Naive thymus-derived CD8-positive, alpha-beta T cell (primary cell): ENCODE results near the gene GPRC5D. TPM values are rescaled to one million over a fixed set of nuclear protein-coding genes. Genes with fewer than 3 reads are reported as not detected.

Experiments used
- ATAC-seq, 2 donors: fragments of 150-1000 bp; cut with Tn5 transposase in 1 of 2; sonication (Bioruptor Pico), chemical (Tn5 transposase) in 1 of 2; 1 replicate in 1 of 2; 2 replicates in 1 of 2; pipeline ENCODE4 v1.10.0; 2021; ENCODE audit warnings: mild to moderate bottlenecking in 2 of 2, moderate library complexity in 2 of 2
- POLR2A ChIA-PET: fragments of 350-600 bp; sonication (Branson Sonifier 250); formaldehyde crosslinking; loops from one replicate; lab custom pipeline; 2021; ENCODE audit warnings: antibody characterized with exemption; lab: Charles Lee
- DNase-seq, 10 donors: peaks; one replicate each; pipeline versions ENCODE4 v3.0.0 to v3.0.0-alpha.2; 2020 to 2022
- H3K27ac Mint-ChIP-seq, 10 donors: one replicate each; pipeline ENCODE4 v1.8.0; 2020 to 2022; ENCODE audit warnings: mild to moderate bottlenecking in 10 of 10, mixed read lengths in 10 of 10, moderate library complexity in 4 of 10, inconsistent platforms in 1 of 10
- H3K27me3 Mint-ChIP-seq, 5 donors: one replicate each; pipeline ENCODE4 v1.8.0; 2021 to 2022; ENCODE audit warnings: mixed read lengths in 5 of 5
- H3K36me3 Mint-ChIP-seq, 3 donors: one replicate each; pipeline ENCODE4 v1.8.0; 2020 to 2022; ENCODE audit warnings: mixed read lengths in 3 of 3, mild to moderate bottlenecking in 2 of 3, inconsistent platforms in 1 of 3
- H3K4me1 Mint-ChIP-seq, 4 donors: one replicate each; pipeline ENCODE4 v1.8.0; 2021 to 2022; ENCODE audit warnings: mixed read lengths in 4 of 4
- H3K4me3 Mint-ChIP-seq, 10 donors: one replicate each; pipeline ENCODE4 v1.8.0; 2020 to 2022; ENCODE audit warnings: mild to moderate bottlenecking in 10 of 10, mixed read lengths in 10 of 10, moderate library complexity in 6 of 10, inconsistent platforms in 1 of 10
- H3K9me3 Mint-ChIP-seq, 9 donors: one replicate each; pipeline ENCODE4 v1.8.0; 2020 to 2022; ENCODE audit warnings: mixed read lengths in 9 of 9, mild to moderate bottlenecking in 3 of 9, inconsistent platforms in 1 of 9, moderate library complexity in 1 of 9
- polyA plus RNA-seq, 3 donors: library from polyadenylated mRNA; unstranded; fragments of 300-500 nt; fragmentation: Illumina TruSeq; gene quantifications; one replicate each; pipeline ENCODE4 v1.2.3, GENCODE V29; 2021
- total RNA-seq, 8 experiments: library from RNA in 2 of 8; stranded (reverse) in 2 of 8; gene quantifications; one replicate each; pipeline ENCODE4 v1.2.3 and lab custom pipeline; 2021 to 2026

The GPRC5D gene
- total and polyA plus RNA-seq, 5 experiments from 2014 or later, result 0.43 TPM; not detected in 4

DNA sequence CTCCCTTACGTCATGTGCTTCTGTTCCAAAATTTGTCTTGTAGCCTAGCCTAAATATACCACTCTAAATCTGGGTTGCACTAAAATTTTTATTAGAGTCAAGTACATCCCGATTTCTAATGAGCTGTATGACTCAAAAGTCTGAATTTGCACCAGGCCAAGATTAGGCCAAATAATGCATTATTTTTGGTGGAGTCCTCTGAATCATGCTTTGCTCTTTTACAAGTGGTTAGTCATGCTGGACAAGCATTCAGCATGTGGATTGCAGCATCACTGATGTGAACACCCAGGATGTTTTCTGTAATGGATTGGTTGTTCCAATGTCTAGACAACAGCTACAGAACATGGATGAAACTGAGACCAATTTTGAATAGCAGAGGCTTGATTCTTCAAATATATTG, 24.4 kb upstream of the GPRC5D start:
- POLR2A ChIA-PET, result interaction anchor here (0.6 kb wide), 1 partner anchor 43 kb away, joined by 4 read pairs; no protein-coding TSS in a partner anchor
- ATAC-seq, result no peak
- Mint-ChIP-seq H3K27ac (no peak overlapping the region), H3K36me3 (peaks cover 37 to 58% (median 46%) of the 10 kb centered on the region in 3 donors), H3K4me1 (peaks cover 0 to 3% (median 0%) of the 10 kb centered on the region in 4 donors), H3K4me3 (no peak overlapping the region), H3K27me3 (no peaks in the 10 kb centered on the region), H3K9me3 (peaks cover 4 to 33% (median 20%) of the 10 kb centered on the region in 9 donors)
- DNase-seq, result no peak

DNA sequence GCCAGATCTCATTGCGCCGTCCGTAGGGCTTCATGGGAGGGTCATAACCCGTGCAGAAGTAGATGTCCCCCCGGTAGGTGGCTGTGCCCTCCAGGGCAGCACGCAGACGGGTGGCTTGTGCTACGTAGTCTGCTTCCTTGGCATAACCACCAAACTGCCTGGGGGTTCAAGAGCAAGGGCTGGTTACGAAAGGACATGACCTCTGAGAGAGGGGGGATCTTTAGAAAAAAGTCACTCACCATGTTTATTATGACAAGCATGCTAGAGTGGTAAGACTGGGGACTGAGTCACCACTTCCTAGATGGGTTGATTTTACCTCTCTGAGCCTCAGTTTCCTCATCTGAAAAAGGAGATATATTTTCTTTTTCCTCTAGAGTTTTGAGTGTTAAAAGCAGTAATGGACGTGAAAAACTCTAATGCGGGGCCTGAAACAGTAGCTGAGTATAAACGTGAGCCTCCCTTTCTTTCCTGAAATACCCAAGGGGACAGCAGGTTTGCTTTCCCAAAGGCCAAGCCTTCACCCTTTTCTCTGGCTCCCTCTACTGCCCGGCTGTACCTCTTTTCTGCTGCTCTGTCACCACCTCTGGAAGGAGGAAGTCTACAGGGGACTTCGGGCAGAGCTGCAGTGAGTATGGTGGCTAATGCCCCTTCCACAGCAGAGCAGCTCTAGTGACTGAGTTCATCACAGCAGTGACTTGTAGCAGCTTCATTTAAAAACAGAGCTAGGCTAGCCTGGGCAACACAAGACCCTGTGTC, 23.5 kb upstream of the GPRC5D start:
- Mint-ChIP-seq H3K9me3 (peaks cover 4 to 33% (median 20%) of the 10 kb centered on the region in 9 donors), H3K4me1 (peaks cover 0 to 3% (median 0%) of the 10 kb centered on the region in 4 donors), H3K27me3 (no peaks in the 10 kb centered on the region), H3K27ac (no peak overlapping the region), H3K4me3 (no peak overlapping the region), H3K36me3 (peaks cover 40 to 63% (median 48%) of the 10 kb centered on the region in 3 donors)
- ATAC-seq, result no peak
- POLR2A ChIA-PET, result no interaction called here
- no peak for DNase-seq

DNA sequence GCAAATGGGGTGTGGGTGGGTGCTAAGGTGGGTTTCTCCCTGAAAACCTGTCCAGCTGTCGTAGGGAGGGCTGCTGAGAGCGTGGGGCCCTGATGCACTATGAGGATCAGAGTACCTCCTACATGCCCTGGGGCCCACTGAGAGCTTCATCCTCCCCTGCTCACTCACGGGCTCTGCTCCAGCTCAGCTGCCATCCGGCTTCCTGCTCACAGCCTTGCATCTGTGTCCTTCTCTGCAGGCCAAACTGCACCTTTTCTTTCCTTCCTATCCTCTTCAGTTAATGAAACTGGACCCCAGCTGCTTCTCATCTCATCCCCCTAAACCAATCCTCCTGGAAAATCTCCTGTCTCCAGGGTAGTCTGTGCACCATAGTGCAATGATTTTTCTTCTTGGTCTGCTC, 22.2 kb upstream of the GPRC5D start:
- POLR2A ChIA-PET, result no interaction called here
- ATAC-seq (no peak), DNase-seq (no peak)
- H3K4me1 Mint-ChIP-seq, result peaks cover 0 to 3% (median 0%) of the 10 kb centered on the region in 4 donors
- no peak overlapping the region for H3K27ac Mint-ChIP-seq
- no peak overlapping the region for H3K4me3 Mint-ChIP-seq
- peaks cover 40 to 63% (median 48%) of the 10 kb centered on the region in 3 donors for H3K36me3 Mint-ChIP-seq
- no peaks in the 10 kb centered on the region for H3K27me3 Mint-ChIP-seq
- peaks cover 4 to 33% (median 20%) of the 10 kb centered on the region in 9 donors for H3K9me3 Mint-ChIP-seq

DNA sequence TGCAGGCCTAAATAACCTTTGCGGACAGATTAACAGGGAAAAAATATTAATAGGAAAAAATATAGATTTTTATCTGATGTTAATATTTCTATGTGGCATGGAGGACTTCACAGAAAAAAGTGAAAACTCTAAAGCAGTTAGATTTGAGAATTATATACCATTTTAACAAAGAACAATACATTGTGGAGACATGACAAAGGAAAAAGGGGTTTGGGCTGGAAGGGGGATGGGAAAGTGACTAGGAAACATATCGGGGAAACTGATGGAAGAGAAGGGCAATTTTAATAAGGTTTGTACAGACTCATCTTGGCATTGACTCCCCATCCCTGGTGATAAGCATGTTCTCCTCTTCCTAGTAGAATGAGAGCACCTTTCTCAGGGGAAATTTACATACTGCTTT, 21.0 kb upstream of the GPRC5D start:
- Mint-ChIP-seq H3K27me3 (no peaks in the 10 kb centered on the region), H3K9me3 (peaks cover 4 to 33% (median 20%) of the 10 kb centered on the region in 9 donors), H3K4me1 (peaks cover 0 to 3% (median 0%) of the 10 kb centered on the region in 4 donors), H3K4me3 (no peak overlapping the region), H3K27ac (no peak overlapping the region), H3K36me3 (peaks cover 40 to 63% (median 50%) of the 10 kb centered on the region in 3 donors)
- no peak for DNase-seq
- POLR2A ChIA-PET, result no interaction called here
- ATAC-seq, result no peak

DNA sequence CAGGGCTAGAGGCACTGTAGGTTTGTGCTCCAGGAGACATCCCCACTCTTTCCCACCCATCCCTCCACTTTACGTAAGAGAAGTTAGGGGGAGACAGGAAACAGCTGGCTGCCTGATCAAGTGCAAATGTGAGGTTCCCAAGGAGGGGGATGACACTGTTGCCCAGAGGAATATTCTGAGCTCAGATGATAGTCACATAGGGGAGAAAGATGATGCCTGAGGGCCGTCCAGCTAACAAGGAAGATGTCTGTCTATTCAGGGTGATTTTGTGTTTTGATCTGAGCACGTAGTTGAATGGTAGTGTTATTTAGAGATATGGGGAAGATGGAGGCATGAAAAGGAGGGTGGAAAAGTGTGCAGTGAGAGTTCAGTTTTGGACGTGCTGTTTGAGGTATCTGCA, 13.9 kb upstream of the GPRC5D start:
- peaks cover 0 to under 1% (median 0%) of the 10 kb centered on the region in 5 donors for H3K27me3 Mint-ChIP-seq
- H3K4me1 Mint-ChIP-seq, result peaks cover 0 to 3% (median under 1%) of the 10 kb centered on the region in 4 donors
- no peaks in the 10 kb centered on the region for H3K9me3 Mint-ChIP-seq
- peaks cover 0 to 11% (median 2%) of the 10 kb centered on the region in 3 donors for H3K36me3 Mint-ChIP-seq
- H3K27ac Mint-ChIP-seq, result no peak overlapping the region
- no peak overlapping the region for H3K4me3 Mint-ChIP-seq
- POLR2A ChIA-PET, result no interaction called here
- ATAC-seq (no peak), DNase-seq (no peak)

DNA sequence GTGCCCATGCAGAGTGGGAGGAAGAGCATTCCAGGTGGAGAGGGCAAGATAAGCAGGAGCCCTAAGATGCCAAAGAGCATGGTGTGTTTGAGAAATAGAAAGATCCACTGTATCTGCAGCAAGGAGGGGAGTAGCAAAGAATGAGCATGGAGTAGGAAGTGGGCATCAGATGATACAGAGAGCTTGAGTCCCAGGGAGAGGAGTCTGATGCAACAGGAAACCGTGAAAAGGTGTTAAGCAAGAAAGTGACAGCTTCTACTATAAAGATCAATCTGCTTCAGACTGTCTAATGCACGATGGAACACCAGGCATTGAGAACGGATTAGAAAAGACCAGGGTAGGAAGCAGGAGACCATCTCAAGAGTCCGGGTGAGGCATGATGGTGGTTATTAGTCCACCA, 12.3 kb upstream of the GPRC5D start:
- POLR2A ChIA-PET, result no interaction called here
- Mint-ChIP-seq H3K4me1 (peaks cover 0 to 3% (median under 1%) of the 10 kb centered on the region in 4 donors), H3K36me3 (peaks cover 0 to 9% (median 2%) of the 10 kb centered on the region in 3 donors), H3K9me3 (no peaks in the 10 kb centered on the region), H3K4me3 (no peak overlapping the region), H3K27me3 (peaks cover 0 to 3% (median 0%) of the 10 kb centered on the region in 5 donors), H3K27ac (no peak overlapping the region)
- ATAC-seq, result no peak
- no peak for DNase-seq

DNA sequence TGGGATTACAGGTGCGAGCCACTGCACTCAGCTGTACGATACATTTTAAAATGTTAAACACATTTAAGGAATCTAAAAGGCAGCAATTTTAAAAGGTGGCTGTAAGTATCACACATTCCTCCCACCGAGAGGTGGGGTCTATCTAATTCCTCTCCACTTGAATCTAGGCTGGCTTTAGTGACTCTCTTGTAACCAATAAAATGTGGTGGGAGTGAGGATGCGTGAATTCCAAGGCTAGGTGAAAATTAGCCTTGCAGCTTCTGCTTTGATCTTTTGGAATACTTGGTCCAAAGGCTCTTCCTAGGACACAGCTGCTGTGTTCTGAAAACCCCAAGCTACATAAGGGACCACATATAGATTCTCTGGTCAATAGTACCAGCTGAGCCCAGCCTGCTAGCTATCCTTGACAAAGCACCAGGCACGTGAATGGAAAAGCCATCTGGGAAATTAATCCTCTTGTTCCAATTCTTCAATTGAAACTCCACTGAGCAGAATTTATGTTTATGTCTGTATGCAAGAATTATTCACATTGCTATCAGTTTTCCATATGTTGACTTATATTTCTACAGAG, 8.8 kb upstream of the GPRC5D start:
- H3K36me3 Mint-ChIP-seq, result no peaks in the 10 kb centered on the region
- H3K27ac Mint-ChIP-seq, result peak overlapping the region in 1 of 10 donors; percentile 57
- no peak overlapping the region for H3K4me3 Mint-ChIP-seq
- H3K27me3 Mint-ChIP-seq, result peaks cover 0 to 9% (median 4%) of the 10 kb centered on the region in 5 donors
- POLR2A ChIA-PET, result no interaction called here
- H3K9me3 Mint-ChIP-seq, result no peaks in the 10 kb centered on the region
- no peak for DNase-seq
- peaks cover 0 to 3% (median 0%) of the 10 kb centered on the region in 4 donors for H3K4me1 Mint-ChIP-seq
- no peak for ATAC-seq

DNA sequence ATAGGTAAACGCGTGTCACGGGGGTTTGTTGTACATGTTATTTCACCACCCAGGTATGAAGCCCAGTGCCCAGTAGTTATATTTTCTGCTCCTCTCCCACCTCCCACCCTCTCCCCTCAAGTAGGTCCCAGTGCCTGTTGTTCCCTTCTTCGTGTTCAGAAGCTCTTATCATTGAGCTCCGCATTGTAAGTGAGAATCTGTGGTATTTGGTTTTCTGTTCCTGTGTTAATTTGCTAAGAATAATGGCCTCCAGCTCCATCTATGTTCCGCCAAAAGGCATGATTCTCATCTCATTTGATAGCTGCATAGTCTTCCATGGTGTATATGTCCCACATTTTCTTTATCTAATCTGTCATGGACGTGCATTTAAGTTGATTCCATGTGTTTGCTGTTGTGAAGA, 6.9 kb upstream of the GPRC5D start:
- Mint-ChIP-seq H3K27ac (no peak overlapping the region), H3K4me3 (no peak overlapping the region), H3K9me3 (no peaks in the 10 kb centered on the region), H3K4me1 (no peaks in the 10 kb centered on the region), H3K36me3 (no peaks in the 10 kb centered on the region), H3K27me3 (peaks cover 0 to 9% (median 4%) of the 10 kb centered on the region in 5 donors)
- ATAC-seq, result no peak
- POLR2A ChIA-PET, result no interaction called here
- no peak for DNase-seq

DNA sequence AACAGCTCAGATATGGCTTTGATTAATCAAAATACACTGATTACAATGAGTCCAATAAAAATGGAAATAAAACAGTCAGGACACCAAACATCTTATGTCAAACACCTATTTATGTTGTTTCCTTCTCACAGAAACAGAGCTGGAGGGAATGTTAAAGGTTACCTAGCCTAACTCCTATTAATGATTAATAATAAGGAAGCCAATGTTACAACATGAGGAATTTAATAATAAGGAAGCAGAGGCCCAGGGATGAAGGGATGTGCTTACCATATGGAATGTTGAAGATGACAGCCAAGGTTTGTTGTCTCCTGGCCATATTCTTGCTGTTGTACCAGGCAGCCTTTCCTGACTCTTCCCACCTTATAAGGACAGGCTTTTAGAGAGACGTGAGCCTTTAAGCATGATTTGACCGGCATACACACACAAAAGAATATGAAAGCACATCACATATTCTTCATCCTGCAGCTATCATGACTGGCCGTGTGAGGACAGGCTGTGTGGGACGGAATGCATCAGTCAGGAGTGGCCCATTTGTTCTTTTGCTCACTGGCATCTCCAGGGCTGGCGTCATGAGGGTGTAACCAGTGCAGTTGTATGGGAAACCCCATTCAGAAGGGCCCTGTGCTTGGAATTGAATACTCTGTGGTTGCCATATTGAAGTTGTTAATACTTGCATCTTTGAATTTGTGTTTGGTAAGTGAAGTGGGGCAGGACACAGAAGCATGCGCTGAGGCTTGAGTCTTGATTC, 3.1 kb upstream of the GPRC5D start:
- peaks cover 0 to 2% (median 0%) of the 10 kb centered on the region in 4 donors for H3K4me1 Mint-ChIP-seq
- no peak for DNase-seq
- peaks cover 0 to 8% (median 5%) of the 10 kb centered on the region in 5 donors for H3K27me3 Mint-ChIP-seq
- H3K4me3 Mint-ChIP-seq, result no peak overlapping the region
- ATAC-seq, result no peak
- H3K36me3 Mint-ChIP-seq, result peaks cover 0 to 2% (median 0%) of the 10 kb centered on the region in 3 donors
- no peaks in the 10 kb centered on the region for H3K9me3 Mint-ChIP-seq
- POLR2A ChIA-PET, result no interaction called here
- no peak overlapping the region for H3K27ac Mint-ChIP-seq

DNA sequence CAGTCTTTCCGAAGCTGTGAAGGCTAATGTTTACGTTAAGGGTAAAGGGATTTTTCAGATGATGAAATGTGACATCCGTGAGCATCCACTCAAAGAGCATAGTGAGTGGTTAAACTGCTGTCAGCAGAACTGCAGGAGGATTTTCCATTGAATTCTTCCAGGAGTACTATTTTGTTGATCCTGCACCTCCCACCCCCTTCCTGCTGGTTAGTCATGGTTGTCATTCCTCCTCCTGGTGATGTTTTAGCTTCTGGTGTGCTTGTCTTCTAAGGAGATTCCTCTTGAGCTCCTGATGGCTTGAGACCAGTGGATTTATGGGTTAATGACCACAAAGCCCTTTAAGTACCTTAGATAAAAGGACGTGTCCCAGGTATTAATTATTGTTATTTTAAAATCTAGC, 2.4 kb upstream of the GPRC5D start:
- Mint-ChIP-seq H3K27me3 (peaks cover 4 to 8% (median 6%) of the 10 kb centered on the region in 5 donors), H3K4me3 (no peak overlapping the region), H3K4me1 (peaks cover 0 to 4% (median 0%) of the 10 kb centered on the region in 4 donors), H3K36me3 (peaks cover 0 to 2% (median 0%) of the 10 kb centered on the region in 3 donors), H3K9me3 (no peaks in the 10 kb centered on the region), H3K27ac (no peak overlapping the region)
- POLR2A ChIA-PET, result no interaction called here
- ATAC-seq (no peak), DNase-seq (no peak)

DNA sequence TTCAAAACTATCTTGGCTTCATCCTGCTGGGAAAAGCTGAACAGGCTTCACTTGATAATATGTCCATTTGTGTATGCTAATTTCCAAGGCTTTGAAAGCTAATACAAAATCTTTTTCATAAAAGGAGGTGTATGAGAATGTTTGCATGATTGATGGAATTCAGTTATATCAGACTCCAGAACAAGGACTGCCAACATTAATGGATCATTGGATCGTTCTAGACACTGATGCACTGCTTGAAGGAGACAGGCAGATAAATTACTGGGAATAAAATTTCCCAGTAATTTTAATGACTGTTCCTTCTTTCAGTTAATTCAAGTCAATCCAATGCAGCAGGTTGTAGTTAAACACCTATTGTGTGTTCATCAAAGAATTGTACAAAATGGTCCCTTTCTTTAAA, 466 bp downstream of the GPRC5D start:
- Mint-ChIP-seq H3K4me3 (no peak overlapping the region), H3K27ac (no peak overlapping the region), H3K4me1 (peaks cover 0 to 4% (median 0%) of the 10 kb centered on the region in 4 donors)

DNA sequence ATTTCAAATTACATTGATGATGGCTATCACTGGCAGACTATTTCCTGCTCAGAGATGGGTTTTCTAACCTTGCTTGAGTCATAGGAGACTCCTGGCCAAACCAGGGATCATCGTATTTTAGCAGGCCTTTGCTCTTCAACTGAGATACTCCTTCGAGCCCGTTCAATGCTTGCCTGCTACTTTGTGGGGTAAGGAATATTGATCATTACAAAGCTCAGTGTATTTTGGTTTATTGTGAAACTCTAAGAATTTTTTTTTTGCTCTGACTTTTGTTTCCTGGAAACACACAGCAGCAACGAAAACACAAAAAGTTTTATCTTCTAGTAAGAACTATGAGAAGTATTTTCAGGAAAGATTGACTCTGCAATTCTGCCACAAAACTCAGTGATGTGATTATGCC, 4.1 kb downstream of the GPRC5D start:
- Mint-ChIP-seq H3K27me3 (peaks cover 0 to 10% (median 0%) of the 10 kb centered on the region in 5 donors), H3K36me3 (no peaks in the 10 kb centered on the region), H3K4me1 (peaks cover 0 to 2% (median 0%) of the 10 kb centered on the region in 4 donors), H3K27ac (no peak overlapping the region), H3K4me3 (no peak overlapping the region), H3K9me3 (no peaks in the 10 kb centered on the region)
- DNase-seq, result no peak
- ATAC-seq, result no peak
- POLR2A ChIA-PET, result no interaction called here

More for the DNA sequence above, 466 bp downstream of the GPRC5D start:
- DNase-seq (no peak), ATAC-seq (no peak)
- POLR2A ChIA-PET, result no interaction called here
- no peaks in the 10 kb centered on the region for H3K9me3 Mint-ChIP-seq
- peaks cover 0 to 10% (median 3%) of the 10 kb centered on the region in 5 donors for H3K27me3 Mint-ChIP-seq
- peaks cover 0 to 2% (median 0%) of the 10 kb centered on the region in 3 donors for H3K36me3 Mint-ChIP-seq
